Stimulated activated CD4-positive, alpha-beta T cell treated with anti-CD3 and anti-CD28 coated beads, Interleukin-4, amount 100 ng/mL, for 1 hour (primary cell): ENCODE results near the gene TMBIM4.
A peak's percentile ranks its signal among the peaks of the same experiment; 100 is the strongest.

Experiments used
- DNase-seq: peaks from one replicate; pipeline ENCODE4 v3.0.0-alpha.2; 2020

The TMBIM4 gene

GRCh38 chr12:66137937-66138336 is 31.9 kb downstream of the TMBIM4 start:
- DNase-seq, result no peak

DNA sequence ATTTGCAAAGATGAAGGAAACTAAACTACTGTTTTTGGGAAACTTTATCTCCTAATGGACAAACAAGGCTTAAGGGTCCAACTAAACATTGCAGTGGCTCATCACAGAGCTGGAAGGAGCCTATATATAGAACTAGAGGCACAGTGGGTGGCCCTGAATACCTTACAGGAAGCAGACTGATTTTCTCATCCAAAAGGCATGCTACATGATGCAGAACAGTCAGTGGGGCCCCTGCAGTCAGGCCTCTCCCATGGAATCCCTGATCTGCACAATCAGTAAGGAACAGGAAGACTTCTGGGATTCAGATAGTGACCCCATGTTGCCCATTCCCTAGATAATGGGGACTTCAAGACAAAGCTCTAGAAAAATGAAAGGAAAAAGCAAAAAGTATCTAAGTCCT is 37.4 kb downstream of the TMBIM4 start:
- DNase-seq, result no peak

GRCh38 chr12:66131067-66131688 is 38.6 kb downstream of the TMBIM4 start:
- no peak for DNase-seq

DNA sequence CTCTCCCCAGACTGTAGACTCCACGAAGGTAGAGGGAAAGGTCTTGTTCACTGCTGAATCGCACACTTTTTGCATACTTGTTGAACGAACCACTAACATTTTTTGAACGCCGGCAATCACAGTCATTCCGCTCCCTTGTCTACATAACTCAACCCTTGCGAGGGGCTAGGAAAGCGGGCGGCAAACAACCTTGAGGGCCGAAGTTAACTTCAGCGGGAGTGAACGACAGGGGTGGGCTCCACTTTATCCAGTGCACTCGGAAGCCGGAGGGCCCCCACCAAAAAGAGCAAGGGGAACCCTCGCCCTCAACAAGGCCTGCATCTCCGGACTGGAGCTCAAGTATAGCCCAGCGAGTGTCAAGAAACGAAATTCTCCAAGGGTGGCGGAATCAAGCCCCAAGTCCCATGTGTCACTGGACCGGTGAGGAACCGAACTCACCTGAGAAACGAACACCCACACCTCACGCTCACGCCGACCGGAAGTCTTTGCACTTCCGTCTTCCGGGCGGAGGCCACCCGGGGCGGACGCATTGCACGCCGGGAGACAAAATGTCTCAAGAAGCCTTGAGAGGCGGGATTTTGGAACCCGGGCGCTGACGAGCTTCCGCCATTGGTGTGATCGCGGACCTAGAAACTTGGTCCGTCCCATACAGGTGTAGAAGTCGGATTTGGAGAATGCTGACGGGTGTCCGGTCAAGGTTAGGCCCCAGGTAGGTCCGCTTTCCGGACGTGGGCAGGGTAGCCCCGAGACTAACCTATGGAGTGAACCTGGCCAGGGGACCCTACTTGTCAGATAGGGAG is 39.3 kb downstream of the TMBIM4 start, which contains the start of gene LLPH:
Gene LLPH (minus strand): TSS at position 484 of the 800 bp plus-strand sequence. CDS start 1,644 bp downstream, outside the sequence.
- peak; percentile 90 for DNase-seq

- DNase-seq, result no peak
These were observed 39.9 kb downstream of the TMBIM4 start for GRCh38 chr12:66129934-66130266.

DNA sequence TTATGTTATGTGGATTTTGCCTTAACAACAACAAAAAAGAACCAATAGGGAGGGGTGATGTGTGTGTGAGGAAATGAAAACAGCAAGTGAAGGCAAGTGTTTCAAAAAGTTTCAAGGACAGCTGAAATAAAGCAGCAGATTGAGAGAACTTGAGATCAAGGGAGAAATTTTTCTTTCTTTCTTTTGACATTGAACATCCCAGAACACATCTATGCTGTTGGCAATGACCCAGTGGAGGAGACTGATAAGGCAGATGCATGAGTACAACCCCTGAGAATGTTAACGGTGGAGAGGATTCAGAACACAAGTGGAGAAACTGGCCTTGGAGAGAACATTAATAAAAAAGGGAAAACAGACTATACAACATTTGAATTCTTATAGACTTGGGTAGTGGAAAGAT is 42.1 kb downstream of the TMBIM4 start:
- DNase-seq, result no peak

- no peak for DNase-seq
These were observed 49.3 kb downstream of the TMBIM4 start for GRCh38 chr12:66120477-66120876.

DNA sequence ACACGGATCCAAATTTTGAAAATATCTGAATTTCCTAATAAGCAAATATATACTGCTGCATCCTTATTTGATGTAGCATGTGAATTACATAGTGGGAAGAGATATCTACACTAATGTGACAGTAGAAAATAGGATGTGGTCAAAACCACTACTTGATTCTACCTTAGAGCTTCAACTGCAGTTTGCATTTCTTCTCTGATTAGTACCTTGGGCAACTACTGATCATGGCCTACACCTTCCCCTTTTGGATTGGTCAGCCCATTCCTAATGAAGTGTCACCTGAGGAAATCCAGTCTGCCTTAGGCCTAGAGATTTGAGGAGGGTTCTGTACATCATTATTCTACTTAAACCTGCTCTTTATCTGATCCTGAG is 49.9 kb downstream of the TMBIM4 start:
- DNase-seq, result no peak

GRCh38 chr12:66119229-66119869 is 50.4 kb downstream of the TMBIM4 start:
- no peak for DNase-seq

DNA sequence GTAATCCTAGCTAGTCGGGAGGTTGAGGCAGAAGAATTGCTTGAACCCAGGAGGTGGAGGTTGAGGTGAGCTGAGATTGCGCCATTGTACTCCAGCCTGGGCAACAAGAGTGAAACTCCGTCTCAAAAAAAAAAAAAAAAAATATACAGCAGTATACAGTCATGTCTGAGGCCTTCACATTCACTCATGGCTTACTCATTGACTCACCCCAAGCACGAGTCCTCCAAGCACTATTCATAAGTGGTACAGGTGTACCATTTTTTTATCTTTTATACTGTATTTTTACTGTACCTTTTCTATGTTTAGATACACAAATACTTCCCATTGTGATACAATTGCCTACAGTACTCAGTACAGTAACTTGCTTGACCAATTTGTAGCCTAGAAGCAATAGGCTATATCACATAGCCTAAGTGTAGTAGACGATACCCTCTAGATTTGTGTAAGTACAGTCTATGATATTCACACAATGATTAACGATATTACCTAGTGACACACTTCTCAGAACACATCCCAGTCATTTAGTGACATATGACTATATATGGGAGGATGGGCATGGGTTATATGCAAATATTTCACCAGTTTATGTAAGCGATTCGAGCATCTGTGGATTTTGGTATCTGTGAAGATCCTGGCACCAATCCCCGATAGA is 51.4 kb downstream of the TMBIM4 start:
- no peak for DNase-seq

DNA sequence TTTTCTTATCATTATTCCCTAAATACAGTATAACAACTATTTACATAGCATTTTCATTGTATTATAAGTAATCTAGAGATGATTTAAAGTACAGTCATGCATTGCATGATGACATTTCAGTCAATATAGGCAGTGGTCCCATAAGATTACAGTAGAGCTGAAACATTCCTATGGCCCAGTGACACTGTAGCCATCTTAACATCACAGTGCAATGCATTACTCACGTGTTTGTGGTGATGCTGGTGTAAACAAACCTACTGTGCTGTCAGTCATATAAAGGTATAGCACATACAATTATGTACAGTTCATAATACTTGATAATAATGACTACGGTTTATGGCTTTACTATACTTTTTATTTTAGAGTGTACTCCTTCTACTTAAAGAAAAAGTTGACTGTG is 52.6 kb downstream of the TMBIM4 start:
- no peak for DNase-seq

- no peak for DNase-seq
These were observed 54.7 kb downstream of the TMBIM4 start for GRCh38 chr12:66115071-66115600.

DNA sequence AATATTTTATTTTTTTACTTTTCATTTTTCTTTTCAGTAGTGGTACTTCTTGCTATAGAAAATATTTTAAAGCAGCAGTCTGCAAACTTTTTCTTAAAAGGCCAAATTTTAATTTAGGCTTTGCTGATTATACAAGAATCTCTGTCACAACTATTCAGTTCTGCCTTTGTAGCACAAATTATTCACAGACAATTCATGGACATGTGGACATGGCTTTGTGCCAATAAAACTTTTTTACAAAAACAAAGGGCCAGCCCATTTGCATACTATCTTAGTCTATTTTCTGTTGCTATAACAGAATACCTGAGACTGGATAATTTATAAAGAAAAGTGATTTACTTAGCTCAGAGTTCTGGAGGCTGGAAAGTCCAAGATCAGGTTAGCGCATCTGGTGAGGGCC is 56.3 kb downstream of the TMBIM4 start:
- DNase-seq, result no peak

DNA sequence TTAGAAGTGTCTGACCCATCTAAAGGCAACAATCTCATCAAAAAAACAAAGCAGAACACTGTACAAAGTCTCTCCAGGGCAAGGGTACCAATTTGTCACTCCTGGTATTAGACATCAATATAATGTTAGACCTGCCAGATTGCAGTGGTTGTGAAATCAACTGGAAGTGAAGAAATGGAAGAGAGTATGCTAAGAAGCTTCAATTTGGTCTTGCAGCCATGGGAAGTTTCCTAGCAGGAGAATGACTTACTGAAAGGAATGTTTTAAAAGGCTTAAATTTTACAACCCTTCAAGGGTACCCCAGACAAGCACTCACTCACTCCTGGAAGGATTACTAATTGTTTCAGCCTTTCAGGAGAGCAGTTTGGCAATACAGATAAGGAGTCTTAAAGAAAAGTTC is 58.2 kb downstream of the TMBIM4 start:
- DNase-seq, result no peak

GRCh38 chr12:66109056-66109455 is 60.7 kb downstream of the TMBIM4 start:
- DNase-seq, result no peak

- DNase-seq, result no peak
These were observed 61.4 kb downstream of the TMBIM4 start for GRCh38 chr12:66108386-66108785.

DNA sequence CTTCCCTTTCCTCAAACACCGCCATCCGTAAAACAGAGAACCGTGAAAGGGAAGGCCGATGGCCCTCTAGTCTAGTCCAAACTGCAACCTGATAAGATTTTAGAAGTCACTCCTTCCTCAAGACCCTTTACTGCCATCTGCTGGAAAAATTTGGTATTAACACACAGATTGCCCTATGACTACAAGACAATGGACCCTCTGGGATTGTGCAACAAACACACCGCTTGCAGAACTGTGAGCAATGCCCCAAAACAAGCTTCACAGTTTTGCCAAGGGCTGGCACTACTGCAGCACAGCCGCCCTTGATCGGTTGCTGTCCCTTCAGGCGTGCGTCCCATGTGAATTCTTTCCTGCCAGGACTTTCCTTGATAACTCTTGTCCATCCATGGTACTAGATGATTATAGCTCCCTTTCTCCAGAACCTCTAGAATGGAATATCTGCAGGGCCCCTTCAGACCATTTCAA is 62.3 kb downstream of the TMBIM4 start:
- no peak for DNase-seq

DNA sequence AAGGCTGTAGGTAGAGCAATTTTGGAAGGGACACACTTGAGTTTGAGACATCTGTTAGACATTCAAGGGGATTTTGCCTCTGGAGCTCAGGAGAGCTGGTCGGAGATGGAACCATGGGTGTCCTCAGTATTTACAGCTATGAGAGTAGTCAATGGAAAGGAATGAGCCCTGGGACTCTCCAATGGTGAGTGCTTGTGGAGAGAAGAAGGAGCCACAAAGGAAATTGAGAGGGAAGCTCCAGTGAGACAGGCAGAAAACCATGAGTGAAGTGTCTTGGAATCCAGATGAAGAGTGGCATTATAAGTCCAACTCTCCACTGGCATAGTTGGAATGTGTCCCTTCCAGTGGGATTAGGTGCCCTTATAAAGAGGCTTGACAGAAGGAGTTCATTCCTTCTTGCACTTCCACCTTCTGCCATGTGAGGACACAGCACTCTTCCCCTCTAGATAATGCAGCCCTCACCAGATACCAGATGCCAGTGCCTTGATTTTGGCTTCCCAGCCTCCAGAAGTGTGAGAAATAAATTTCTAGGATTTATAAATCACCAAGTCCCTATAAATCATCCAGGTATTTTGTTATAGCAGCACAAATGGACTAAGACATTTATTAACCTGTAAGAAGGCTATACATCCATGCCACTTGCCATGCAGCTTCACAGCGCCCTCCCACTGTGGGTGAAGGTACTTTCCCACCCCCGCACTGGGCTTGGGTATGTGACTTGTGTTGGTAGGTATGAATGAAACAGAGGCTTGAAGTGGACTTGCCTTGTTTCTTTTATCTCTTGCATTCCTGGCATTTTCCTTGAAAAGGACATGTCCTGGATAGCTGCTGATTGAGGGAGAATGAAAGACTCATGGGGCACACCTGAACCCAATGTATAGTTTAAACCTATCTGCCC is 66.5 kb downstream of the TMBIM4 start:
- peak; percentile 3 for DNase-seq

DNA sequence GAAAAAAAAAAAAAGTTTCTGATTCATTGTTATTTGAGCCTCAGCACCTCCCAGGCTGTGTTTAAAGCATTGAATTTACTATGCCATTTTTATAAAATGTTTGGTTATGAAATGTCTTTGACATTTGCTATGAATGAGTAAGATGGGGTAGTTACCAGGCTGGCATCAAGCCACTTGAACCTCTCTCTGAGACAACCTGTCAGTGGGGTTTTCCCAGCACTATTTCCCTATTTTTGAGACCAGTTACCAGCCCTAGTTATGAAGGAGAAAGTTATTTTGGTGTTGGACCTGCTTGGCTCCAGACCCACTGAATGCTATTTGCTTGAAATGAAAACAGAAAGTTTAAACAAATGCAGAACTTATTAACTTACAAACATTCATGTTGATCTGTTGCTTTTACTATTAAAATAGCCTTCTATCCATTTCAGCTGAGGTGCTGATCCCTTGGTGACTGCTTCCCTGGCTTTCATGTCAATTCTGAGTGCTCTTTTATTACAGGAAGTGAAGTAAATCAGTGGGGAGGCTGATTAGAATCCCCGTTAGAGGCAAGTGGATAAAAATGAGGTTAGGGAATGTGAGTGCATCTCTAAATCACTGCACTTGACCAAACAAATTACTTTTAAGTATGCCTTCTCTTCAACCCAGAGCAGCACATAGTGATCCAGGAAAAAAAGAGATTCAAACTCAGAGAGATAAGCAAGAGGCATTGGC is 77.1 kb downstream of the TMBIM4 start:
- DNase-seq, result no peak

DNA sequence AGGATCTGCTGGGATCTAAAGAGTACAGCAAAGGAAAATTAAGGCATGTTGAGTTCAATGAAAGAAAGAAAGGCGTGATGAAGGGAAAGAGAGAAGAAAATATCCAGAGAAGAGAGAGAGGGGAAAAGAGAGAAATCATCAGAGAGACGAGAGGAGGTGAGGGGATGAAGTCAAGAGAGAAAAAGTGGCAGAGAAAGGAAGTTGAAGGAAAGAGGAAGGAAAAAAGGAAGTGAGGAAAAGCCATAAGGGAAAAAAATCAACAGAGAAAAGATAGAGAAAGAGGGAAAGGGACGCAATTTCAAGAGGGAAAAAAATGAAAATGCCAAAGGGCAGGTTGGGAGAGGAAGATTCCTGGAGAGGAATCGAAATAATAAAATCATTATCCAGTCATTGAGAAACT is 79.6 kb downstream of the TMBIM4 start:
- DNase-seq, result no peak

DNA sequence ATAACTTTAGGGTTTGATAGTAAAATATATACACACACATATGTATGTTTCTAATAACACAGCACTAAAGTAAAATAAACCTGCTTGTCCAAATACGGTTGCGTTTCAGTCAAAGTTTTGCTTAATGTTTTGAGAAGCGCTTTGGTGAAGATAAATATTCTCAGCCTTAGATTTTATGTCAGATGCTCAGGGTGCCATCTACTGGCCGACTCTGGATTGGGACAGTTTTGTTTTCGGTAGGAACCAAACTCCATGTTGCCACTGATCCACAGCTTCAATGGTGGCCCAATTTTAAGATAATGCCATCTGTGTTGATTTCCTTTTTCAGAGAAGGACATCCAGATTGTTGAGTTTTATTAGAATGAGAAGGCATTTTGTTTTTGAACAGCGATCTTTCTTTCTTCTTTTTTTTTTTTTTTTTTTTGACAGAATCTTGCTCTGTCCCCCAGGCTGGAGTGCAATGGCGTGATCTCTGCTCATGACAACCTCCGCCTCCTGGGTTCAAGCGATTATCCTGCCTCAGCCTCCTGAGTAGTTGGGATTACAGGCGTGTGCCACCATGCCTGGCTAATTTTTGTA is 82.3 kb downstream of the TMBIM4 start:
- DNase-seq, result peak; percentile 54
